Effector CD8-positive, alpha-beta T cell (primary cell): ENCODE measurements around the gene IL1RAPL2.
"Not testable (repeated sequence)": the region's sequence is repeated elsewhere in the genome, so short reads cannot be mapped to it uniquely, and the experiment has no call there.

Experiments
- DNase-seq: peaks from one replicate; lab custom pipeline; 2025; lab: John Stamatoyannopoulos, UW

IL1RAPL2 gene

DNA sequence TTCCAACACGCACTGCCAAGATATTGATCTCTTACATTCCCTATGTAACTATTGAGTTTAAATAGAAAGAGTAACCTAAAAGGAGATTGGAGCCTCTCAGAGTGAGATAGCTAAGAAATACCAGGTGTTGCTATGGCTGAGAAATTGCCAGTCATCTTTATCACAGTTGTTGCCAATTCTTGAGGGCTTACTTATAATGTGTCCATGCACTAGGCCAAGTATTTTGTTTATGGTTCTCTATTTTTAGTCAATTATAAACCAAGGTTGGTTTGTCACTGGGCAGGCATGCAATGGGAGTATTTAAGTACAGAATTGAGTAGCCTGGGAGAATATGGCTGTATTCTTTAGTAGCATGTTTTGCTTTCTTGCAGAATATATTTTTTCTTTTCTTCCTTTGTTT lies 452.9 kb downstream of the IL1RAPL2 start:
- DNase-seq, result no peak

DNA sequence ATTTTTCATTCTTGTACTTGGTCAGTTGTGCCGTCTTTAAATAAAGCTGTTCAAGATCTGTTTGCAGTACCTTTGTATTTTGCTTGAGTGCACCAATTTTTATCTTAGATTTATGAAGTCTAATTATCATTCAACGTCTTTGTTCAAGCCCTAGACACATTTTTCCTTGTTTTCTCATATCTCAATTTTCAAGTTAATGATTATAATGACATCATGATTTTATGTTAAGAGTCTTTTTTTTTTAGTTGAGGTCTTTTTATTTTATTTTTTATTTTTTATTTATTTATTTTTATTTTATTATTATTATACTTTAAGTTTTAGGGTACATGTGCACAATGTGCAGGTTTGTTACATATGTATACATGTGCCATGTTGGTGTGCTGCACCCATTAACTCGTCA lies 463.0 kb downstream of the IL1RAPL2 start:
- not testable (repeated sequence) for DNase-seq

DNA sequence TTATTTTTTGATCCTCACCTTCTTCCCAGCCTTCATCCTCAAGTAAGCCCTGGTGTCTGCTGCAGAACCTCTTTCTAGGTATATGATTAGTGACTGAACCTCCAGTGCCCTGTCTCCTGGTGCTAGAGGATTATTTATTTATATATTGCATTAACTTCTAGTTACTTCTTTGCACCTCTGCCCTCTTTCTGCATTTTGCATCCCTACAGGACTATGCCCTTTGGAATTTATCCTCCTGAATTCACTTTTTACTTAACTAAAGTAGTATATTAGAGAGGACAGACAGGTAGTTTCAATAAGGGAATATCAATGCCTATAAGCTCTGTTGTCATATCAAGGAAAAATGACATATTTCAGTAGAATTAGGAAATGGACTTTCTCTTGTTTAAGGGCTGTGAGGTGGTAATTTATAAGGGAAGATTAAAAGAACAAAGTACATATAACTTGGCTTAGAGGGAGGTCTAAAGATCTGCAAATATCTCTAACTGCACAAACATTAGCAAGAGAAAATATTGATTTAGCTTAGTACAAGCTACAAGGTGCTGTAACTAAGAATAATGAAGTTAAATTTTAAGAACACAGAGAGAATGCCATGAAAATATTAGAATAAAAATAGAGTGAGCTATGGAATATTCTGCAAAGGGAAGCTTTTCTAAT lies 472.8 kb downstream of the IL1RAPL2 start:
- no peak for DNase-seq

DNA sequence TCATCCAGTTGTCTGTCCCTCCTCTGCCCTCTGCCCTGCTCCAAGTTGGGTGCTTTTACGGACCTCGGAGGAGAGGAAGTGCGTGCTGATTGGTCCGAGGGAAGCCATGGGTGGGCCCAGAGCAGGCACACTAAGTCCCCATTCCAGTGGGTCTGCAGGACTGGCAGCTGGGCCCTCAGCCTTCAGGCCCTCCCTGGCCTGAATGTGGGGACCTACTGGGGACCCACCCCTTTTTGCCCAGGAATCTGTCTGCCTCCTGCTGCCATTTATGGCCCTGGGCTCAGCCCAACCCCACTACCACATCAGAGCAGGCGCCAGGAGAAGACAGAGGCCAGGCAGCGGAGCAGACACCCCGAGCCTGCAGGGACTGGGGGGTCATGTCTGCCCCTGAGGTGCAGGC lies 484.9 kb downstream of the IL1RAPL2 start:
- DNase-seq, result no peak

DNA sequence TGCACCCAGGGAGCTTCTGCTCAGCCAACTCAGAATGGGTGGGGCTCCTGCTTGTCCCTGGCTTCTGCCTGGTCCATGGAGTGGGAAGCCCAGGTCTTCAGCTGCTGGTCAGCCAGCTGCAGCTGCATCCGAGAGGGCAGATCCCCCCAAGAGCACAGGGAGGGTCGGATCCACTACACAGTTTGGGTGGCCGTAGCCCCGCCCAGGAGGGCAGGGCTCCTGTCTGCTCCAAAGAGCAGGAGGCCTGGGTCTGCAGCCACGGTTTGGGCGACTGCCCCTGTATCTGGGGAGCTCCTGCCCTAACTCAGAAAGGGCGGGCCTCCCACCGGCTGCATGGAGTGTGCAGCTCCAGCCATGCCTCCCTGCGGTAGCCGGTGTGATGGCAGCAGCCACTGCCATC lies 485.4 kb downstream of the IL1RAPL2 start:
- no peak for DNase-seq

DNA sequence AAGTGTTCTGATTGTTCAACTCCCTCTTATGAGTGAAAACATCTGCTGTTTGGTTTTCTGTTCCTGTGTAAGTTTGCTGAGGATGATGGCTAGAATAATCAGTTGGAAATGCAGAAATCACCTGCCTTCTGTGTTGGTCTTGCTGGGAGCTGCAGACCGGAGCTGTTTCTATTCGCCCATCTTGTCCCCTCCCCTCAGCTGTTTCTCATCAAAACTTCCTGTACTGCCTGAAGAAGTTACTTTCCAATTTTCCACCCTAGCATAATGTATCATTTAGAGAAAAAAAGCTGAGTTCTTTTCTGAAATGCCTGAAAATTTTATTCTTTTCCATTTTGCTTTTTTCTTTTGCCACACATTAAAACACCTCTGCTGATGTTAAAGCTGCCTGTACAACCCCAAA lies 486.9 kb downstream of the IL1RAPL2 start:
- DNase-seq, result no peak

DNA sequence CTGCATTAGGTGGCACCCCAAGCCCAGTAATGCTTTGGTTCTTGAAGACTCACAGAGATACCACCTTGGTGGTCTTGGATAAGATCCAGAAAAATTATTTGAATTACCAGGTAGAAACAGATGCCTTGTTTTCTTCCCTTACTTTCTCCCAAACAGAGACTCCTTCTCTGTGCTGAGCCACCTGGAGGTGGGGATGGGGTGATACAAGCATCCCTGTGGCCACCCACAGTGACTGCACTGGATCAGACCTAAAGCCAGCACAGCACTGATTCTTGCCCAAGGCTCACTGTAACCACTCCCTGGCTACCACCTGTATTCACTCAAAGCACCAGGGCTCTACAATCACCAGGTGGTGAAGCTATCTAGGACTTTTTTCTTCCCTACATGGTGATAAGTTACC lies 497.7 kb downstream of the IL1RAPL2 start:
- no peak for DNase-seq

DNA sequence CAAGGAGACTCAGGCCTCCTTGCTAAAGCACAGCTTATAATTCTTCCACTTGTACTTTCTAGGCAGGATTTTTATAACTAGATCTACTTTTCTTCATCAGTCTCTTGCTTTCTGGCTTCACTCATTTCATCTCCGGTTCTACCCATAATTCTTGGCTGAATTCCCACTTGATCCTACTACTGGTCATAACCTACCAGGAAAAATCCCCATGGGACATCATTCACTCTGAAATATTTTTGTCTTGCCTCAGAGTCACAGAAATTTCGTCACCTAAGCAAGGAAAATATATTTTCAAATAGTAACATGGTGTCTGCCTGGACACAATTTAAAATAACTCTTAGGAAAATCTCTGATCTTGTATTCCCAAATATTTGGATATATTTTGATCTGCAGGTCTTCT lies 532.2 kb downstream of the IL1RAPL2 start:
- DNase-seq, result no peak

DNA sequence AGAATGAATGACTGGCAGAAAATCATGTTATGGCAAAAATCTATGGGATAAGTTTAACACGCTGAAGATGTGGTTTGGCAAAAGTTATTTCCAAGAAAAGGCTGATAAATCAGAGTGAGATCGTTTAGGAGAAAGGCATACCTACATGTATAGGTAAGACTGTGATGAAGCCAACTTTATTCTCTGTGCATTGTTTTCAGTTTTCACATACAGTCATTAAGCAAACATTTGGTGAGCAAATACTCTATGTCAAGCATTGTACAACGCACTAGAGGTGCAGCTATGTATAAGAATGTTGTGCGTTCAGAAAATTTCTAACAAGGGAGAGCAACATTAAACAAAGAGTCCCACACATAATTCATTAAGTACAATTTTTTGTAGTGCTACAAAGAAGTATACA lies 532.8 kb downstream of the IL1RAPL2 start:
- DNase-seq, result no peak

DNA sequence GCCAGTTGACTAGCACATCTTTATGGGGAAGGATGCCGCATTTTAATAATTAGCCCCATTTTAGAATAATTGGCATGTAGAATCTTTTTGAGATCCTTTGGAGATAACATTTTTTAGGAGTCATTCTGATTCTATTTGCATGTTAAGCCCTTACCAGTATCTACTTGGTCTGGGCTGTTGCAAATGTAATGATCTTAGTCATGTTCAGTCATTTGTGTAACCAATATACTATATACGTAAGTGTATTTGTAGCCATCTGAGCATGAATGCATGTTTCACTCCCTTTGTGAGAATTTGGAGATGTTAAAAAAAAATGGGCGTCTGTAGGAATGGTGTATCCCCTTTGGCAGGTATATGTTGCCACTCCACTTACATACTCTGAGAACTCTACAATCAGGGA lies 535.4 kb downstream of the IL1RAPL2 start:
- DNase-seq, result no peak

DNA sequence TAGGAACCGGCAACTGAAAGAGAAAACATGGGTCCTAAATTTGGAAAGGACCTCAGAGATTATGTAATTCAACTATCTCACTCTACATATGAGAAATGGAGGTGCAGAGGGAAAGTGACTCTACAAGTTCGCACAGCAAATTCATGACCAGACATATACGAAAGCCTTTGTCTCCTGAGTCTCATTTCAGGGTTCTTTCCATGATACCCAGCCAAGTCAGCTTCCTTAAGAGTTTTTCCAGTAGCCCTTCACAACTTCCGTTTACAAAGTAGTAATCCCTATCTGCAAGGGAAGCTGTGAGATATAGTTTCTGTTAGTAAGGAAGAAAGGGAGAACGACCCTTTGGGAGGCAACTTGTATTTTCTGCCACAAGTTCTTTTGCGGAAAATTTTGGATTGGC lies 543.9 kb downstream of the IL1RAPL2 start:
- DNase-seq, result no peak

DNA sequence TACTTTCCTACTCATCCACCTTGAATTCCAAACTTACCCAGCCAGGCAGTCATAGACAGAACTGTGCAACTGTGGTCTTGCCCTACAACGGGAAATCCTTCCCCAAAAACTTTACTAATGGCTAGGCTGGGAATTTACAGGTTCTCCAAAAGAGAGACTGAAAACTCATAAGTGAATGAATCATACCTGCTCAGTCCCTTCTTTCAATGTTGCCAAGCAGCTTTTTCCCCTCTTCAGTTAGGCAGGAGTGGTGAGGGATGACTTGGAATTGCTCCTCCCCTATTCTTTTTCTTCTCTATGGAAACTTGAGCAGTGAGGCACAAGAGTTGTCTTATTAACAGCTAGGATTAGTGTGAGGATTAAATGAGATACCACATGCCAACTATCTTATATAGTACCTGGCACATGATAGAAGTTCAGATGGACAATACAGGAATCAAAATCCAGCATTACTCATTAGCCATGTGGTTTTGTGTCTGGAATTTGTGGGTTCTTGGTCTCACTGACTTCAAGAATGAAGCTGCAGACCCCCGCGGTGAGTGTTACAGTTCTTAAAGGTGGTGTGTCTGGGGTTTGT lies 548.6 kb downstream of the IL1RAPL2 start:
- no peak for DNase-seq

DNA sequence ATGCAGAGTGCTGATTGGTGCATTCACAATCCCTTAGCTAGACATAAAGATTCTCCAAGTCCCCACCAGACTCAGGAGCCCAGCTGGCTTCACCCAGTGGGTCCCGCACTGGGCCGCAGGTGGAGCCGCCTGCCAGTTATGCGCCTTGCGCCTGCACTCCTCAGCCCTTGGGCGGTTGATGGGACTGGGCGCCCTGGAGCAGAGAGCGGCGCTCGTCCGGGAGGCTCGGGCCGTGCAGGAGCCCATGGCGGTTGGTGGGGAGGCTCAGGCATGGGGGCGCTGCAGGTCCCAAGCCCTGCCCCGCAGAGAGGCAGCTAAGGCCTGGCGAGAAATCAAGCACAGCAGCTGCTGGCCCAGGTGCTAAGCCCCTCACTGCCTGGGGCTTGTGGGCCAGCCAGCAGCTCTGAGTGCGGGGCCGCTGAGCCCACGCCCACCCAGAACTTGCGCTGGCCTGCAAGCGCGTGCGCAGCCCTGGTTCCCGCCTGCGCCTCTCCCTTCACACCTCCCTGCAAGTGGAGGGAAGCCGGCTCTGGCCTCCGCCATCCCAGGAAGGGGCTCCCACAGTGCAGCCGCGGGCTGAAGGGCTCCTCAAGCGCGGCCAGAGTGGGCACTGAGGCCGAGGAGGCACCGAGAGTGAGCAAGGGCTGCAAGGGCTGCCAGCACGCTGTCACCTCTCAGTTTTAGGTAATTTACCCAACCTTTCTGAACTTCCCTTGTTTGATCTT lies 549.8 kb downstream of the IL1RAPL2 start:
- not testable (repeated sequence) for DNase-seq

DNA sequence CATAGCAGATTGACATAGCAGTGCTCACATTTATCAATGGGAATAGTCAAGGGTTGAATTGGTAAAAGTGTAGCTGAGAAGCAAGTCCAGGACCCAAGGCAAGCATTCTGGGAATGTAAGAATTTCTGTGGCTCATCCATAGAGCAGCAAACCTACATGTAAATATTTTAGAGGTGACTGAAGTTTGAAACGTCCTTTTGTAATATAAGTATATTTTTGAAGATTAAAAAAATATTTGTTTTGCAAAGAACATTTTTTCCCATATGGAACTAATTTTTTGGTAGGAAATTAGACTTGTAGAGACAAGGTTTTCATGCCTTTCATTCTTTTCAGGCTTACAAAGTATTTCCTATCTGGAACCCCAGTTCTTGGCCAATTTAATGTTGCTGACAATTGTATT lies 550.5 kb downstream of the IL1RAPL2 start:
- no peak for DNase-seq

DNA sequence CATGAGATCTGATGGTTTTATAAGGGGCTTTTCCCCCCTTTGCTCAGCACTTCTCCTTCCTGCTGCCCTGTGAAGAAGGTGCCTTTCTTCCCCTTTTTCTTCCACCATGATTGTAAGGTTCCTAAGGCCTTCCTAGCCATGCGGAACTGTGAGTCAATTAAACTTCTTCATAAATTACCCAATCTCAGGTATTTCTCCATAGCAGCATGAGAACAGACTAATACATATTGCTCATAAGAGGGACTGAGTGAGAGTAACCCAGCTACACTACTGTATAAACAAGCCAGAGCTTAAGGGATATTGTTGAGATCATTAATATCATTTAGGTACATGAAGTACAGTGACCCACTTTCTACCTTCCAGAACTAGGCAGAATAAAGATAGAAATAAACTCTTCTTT lies 551.6 kb downstream of the IL1RAPL2 start:
- DNase-seq, result no peak

DNA sequence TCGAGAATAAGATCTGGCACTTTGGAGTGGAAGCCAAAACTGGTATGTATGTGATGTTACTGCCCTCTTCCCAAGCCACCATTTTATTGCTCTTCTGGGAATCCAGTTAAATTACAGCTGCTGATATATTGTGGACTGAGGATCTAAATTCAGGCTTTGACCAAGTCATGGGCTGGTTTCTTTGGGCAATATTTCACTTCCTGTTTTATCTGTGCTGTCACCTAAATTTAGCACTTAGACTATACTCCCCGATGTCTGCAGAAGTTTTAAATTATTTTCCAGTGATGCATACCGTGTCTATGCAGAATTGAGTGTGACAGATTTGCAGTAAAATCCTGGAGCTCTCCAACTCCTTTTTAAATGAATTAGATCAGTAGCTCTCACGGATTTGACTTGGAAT lies 554.5 kb downstream of the IL1RAPL2 start:
- DNase-seq, result no peak

DNA sequence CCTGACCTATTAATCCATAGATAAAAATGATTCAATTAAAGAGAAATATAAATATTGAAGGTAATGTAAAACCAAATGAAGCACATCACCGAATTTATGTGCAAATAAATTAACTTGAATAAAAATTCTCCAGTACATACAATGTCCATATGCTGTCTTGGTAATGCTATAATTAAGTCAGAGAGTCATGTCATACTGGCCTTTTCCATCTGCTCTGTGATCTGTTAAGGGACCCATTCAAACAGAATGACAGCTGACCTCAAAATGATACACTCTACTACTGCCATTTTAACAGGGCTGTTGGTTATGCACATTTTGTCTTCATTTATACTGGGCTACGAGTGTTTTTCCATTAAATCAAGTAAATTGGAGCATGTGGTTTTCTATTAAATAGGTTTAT lies 555.2 kb downstream of the IL1RAPL2 start:
- DNase-seq, result no peak

DNA sequence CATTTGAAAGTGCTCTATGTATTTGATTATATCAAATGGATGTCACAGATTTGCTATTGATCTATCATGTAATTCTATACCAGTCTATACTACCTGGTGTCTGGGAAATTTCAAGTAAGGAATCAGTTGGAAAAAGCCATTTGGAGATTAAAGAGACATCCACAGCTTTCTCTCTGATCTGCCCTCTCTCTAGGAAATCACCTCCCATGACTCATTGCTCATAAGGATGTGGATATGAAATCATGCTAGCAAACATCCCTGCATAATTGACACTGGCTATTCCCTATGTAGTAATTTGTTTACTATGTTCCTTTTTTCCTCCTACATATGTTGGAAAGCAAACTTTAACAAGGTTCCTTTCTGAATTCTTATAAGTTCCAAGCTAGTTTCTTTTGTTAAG lies 560.2 kb downstream of the IL1RAPL2 start:
- no peak for DNase-seq

DNA sequence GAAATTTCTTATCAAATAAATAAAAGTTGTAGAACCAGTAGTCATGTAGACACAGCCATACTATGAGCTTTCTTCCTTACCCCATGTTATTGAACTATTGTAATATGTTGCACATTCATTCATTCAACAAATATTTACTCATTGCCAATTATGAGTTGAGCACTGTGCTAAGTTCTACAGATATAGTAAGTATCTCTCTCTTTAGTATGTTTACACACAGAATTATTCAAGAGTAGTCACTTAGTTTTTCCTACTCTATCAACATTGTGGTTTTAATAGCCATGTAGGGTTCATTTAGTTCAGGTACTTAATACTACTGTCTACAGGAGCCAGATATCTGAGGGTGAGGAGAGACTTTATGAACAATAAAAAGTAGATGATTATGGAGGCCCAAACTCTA lies 568.3 kb downstream of the IL1RAPL2 start:
- no peak for DNase-seq

DNA sequence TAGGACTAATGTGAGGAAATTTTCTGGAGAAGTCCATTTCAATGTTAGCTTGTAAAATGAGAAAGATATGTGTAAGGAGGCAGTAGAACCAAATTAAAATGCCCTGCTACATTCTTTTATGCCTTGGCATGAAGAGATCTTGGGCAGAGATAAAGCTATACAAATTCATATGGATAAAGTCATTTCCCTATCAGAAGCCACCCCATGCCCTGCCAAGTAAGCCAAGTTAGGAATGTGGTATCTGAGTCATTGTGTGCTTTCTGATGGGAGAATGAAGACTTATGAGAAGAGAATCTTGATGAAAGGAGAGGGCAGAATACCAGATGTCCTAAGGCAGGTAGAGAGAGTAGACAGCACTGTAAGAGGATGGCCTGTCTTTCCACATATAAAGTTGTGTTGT lies 570.8 kb downstream of the IL1RAPL2 start:
- DNase-seq, result no peak

DNA sequence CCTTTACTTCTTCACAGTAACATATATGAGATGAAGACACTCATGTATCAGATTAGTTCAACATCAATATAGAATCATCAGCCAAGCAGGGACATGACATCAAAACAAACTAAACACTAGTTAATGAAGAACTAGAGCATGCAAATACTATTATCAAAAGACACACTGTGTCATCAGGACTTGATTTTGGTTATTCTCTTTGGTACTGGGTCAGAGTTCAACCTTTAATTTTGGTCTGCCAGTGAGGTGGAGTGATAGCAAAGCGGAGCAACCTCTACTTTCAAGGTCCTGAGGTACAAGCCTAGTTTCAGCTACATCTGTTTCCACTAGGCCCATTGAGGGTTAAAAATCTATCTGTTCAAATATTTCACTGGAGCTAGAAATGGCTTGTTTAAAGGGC lies 584.0 kb downstream of the IL1RAPL2 start:
- no peak for DNase-seq

DNA sequence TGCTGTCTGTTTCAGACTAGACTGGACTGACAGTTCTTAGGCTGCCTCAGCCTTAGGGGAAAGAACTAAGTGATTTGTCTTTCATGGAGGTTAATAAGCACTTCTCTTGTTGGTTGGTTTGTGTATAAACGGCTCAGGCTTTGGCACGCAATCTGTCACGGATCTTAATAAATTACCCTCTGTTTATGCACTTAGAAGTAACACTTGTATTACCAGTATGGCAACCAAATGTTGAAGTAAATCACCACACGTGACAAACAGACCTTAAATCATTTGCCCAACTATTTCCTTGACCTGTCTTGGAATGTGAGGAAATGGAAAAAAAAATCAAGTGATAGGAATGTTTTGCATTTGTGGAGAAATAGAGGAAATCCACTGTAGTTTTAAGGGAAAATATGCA lies 584.6 kb downstream of the IL1RAPL2 start:
- DNase-seq, result no peak

DNA sequence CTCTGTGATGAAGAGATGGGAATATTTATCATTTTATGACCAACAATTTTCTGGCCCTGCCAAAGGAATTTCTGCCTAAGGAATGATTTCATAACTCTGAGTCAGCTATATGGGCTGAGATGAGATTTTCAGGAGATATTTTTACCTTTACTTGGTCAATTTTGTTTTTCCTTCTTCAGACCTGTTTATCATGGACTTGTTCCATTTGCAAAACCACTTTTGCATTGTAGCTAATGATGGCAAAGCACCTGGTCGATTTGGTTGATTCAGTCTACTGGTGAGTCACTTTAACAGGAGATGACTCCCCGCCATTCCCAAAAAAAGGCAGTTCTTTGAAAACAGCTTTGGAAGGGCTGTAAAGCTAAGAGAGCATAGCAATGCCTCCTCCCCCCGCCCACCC lies 601.2 kb downstream of the IL1RAPL2 start:
- DNase-seq, result no peak

DNA sequence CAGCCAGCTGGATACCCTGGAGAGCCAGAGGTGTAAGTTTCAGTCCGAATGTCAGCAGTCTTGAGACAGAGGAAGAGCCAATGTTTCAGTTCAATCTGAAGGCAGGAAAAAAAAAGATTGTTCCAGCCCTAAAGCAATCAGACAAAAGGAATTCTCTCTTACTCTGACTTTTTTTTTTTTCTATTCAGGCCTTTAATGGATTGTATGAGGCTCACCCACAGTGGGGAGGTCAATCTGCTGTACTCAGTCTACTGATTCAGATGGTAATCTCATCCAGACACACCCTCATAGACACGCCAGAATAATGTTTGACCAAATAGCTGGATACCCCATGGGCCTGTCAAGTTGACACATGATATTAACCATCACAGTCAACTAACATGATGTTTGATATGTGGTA lies 602.6 kb downstream of the IL1RAPL2 start:
- no peak for DNase-seq
